Upper lobe of right lung (tissue), 1 donor: ENCODE measurements around the gene GBX1. TPM values are rescaled to one million over a fixed set of nuclear protein-coding genes. Genes with fewer than 3 reads are reported as not detected.

ENCODE experiments used
- ATAC-seq: fragments of 200-7000 bp; cut with Tn5 transposase; one replicate; pipeline ENCODE4 v1.9.1; 2020; ENCODE audit warnings: mild to moderate bottlenecking, moderate library complexity
- DNase-seq: peaks from one replicate; pipeline ENCODE4 v3.0.0-alpha.2; 2020
- H3K27ac ChIP-seq: fragments of 200-600 bp; one replicate; pipeline ENCODE4 v1.8.0; 2022
- H3K27me3 ChIP-seq: fragments of 200-600 bp; one replicate; pipeline ENCODE4 v1.8.0; 2022; ENCODE audit warnings: mild to moderate bottlenecking
- H3K36me3 ChIP-seq: fragments of 200-600 bp; one replicate; pipeline ENCODE4 v1.8.0; 2022
- H3K4me1 ChIP-seq: fragments of 200-600 bp; one replicate; pipeline ENCODE4 v1.8.0; 2022
- H3K4me3 ChIP-seq: fragments of 200-600 bp; one replicate; pipeline ENCODE4 v1.8.0; 2022; ENCODE audit warnings: mild to moderate bottlenecking
- H3K9me3 ChIP-seq: fragments of 200-600 bp; one replicate; pipeline ENCODE4 v1.8.0; 2022
- intact Hi-C: fragments of 100-400 bp; cut with DNase I; formaldehyde crosslinking; loops from one replicate; pipeline ENCODE4 v1.11.0; 2022
- total RNA-seq: library from RNA; stranded (reverse); fragmentation: NEBNext Ultra II Directional; extraction: Animal tissue kit (Norgen Biotek cat#: 25700); gene quantifications from one replicate; pipeline ENCODE4 v1.2.1, GENCODE V29; 2021
- TF ChIP-seq, protein P1 (sequence below): fragments of 200-600 bp; IDR thresholded peaks from one replicate; pipeline ENCODE4 v1.8.0; 2022; ENCODE audit warnings: antibody characterized with exemption
- donor health status: DM: no; HTN: yes; CAD: no; lungs with severe emphysema.

GBX1 gene
- total RNA-seq, 1 donor from 2014 or later, result not detected

DNA sequence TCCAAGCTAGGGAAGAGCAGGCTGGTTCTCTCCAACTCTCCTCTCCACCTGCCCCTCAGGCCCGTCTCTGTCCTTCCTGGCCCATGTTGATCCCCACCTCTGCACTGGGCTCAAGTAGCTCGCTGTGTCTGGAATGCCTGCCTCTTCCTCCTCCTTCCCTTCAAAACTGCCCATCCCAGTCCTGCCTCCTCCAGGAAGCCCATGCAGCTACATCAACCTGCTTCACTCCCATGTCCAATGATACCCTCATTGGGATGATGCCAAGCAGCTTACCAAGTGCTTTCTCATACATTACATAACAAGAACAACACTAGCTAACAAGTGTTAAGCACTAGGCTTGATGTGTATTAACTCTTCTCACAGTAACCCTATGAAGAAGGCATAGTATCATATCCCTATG lies 11.3 kb upstream of the GBX1 start:
- Histone ChIP-seq H3K27ac (no peak overlapping the region), H3K4me3 (no peak overlapping the region), H3K4me1 (no peaks in the 10 kb centered on the region), H3K36me3 (no peaks in the 10 kb centered on the region), H3K27me3 (peaks cover 20% of the 10 kb centered on the region), H3K9me3 (no peaks in the 10 kb centered on the region)
- TF ChIP-seq, protein P1, sequence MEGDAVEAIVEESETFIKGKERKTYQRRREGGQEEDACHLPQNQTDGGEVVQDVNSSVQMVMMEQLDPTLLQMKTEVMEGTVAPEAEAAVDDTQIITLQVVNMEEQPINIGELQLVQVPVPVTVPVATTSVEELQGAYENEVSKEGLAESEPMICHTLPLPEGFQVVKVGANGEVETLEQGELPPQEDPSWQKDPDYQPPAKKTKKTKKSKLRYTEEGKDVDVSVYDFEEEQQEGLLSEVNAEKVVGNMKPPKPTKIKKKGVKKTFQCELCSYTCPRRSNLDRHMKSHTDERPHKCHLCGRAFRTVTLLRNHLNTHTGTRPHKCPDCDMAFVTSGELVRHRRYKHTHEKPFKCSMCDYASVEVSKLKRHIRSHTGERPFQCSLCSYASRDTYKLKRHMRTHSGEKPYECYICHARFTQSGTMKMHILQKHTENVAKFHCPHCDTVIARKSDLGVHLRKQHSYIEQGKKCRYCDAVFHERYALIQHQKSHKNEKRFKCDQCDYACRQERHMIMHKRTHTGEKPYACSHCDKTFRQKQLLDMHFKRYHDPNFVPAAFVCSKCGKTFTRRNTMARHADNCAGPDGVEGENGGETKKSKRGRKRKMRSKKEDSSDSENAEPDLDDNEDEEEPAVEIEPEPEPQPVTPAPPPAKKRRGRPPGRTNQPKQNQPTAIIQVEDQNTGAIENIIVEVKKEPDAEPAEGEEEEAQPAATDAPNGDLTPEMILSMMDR, result no peak
- intact Hi-C loops, result no loop called here
- DNase-seq (no peak), ATAC-seq (no peak)

DNA sequence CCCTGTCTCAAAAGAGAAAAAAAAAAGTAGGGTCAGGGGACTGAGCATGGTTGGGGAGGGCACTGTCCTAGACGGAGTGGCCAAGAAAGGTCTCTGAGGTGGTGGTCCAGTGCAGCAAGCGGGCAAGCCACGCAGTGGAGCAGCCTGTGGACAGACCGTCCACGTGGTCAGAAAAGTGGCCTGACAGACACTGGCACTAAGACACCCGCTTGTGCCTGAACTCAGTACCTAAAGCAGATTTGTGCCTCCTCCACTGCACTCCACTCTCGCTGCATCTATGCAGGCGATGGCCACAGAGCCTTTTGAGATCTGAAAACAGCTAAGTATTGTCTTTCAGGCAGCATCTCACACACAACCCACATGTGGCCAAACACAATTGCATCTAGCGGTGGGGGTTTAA lies 10.7 kb upstream of the GBX1 start:
- Histone ChIP-seq H3K4me3 (no peak overlapping the region), H3K4me1 (no peaks in the 10 kb centered on the region), H3K27ac (no peak overlapping the region), H3K27me3 (peaks cover 20% of the 10 kb centered on the region), H3K9me3 (no peaks in the 10 kb centered on the region), H3K36me3 (no peaks in the 10 kb centered on the region)
- no peak for ATAC-seq
- peak; percentile 32 for DNase-seq
- TF ChIP-seq, protein P1, result no peak
- intact Hi-C loops, result no loop called here

DNA sequence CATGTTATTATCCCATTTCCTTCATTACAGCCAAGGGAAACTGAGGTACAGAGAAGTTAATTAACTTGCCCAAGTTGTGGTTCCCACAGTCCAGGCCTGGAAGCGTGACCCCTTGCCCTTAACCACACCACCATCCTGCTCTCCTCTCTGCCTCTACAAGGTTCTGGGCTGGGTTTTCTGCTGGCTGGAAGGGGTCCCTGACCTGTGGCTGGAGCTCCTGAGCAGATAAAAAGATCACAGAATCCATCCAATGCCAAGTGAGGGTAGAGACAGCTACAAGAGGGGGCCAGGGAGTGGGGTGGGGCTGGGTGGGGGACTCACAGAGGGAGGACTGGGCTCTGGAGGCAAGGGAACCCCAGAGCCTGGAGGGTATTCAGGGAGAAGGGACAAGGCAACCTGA lies 9.8 kb upstream of the GBX1 start:
- intact Hi-C loops, result no loop called here
- TF ChIP-seq, protein P1, result no peak
- ATAC-seq (no peak), DNase-seq (no peak)
- Histone ChIP-seq H3K4me3 (no peak overlapping the region), H3K9me3 (no peaks in the 10 kb centered on the region), H3K27me3 (peaks cover 26% of the 10 kb centered on the region), H3K27ac (no peak overlapping the region), H3K36me3 (no peaks in the 10 kb centered on the region), H3K4me1 (no peaks in the 10 kb centered on the region)

DNA sequence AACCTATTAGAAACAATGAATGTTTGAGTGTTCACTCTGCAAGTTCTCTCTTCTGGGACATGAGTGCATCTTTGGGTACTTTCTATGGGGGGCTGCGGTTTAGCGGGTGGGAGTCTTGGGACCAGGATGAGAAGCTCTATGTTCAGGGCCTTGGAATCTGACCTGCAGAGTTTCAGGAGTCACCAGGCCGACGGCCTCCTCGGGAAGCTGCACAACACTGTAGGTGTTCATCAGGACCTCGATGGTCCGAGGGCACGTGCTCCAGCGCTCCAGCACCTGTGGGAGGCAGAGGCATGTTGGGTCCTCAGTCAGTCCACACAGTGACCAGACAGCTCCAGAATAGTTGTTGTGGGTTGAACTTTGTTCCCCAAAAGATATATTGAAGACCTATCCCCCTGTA lies 8.9 kb upstream of the GBX1 start:
- TF ChIP-seq, protein P1, result no peak
- ATAC-seq, result no peak
- no peak overlapping the region for H3K4me3 ChIP-seq
- no peak for DNase-seq
- peaks cover 31% of the 10 kb centered on the region for H3K27me3 ChIP-seq
- H3K27ac ChIP-seq, result no peak overlapping the region
- H3K4me1 ChIP-seq, result no peaks in the 10 kb centered on the region
- intact Hi-C loops, result no loop called here
- H3K36me3 ChIP-seq, result no peaks in the 10 kb centered on the region
- H3K9me3 ChIP-seq, result no peaks in the 10 kb centered on the region

DNA sequence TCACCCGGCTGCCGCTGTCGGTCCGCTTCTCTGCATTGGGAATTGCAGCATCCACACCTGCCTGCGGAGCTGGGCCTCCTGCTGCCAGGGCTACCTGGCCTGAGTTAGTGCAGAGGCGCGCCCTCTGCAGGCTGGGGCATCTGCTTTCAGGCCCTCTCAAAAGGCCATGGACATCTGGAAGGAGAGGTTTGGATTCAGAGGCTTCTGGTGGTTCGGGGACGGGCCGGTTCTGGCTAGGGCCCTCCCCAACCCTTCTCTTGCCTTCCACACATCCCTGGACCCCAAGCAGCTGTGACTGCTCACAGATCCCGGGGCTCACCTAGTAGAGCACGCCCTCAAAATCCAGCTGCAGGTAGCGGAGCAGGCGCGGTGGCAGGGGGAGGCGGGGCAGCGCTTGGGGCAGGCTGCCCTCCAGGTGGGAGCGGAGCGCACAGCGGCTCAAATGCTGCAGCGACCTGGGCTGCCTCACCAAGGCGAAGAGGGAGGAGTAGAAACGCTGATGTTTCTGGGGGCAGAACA lies 8.4 kb upstream of the GBX1 start:
- Histone ChIP-seq H3K27me3 (peaks cover 31% of the 10 kb centered on the region), H3K27ac (no peak overlapping the region), H3K4me3 (no peak overlapping the region), H3K36me3 (no peaks in the 10 kb centered on the region), H3K4me1 (no peaks in the 10 kb centered on the region), H3K9me3 (no peaks in the 10 kb centered on the region)
- intact Hi-C loops, result no loop called here
- DNase-seq (no peak), ATAC-seq (no peak)
- TF ChIP-seq, protein P1, result no peak
